Medulla oblongata (tissue), 1 donor: ENCODE data around the gene SLCO3A1.

Experiments
- DNase-seq: peaks from one replicate; pipeline ENCODE4 v3.0.0-alpha.2; 2015; ENCODE audit errors: extremely low spot score

SLCO3A1 gene

GRCh38 chr15:91853511-91853947 lies at the start of gene SLCO3A1:
Gene SLCO3A1, plus strand, starts transcription at chr15:91853708.
- peak; percentile 60 for DNase-seq

GRCh38 chr15:91807122-91807521 lies 46.4 kb upstream of the SLCO3A1 start:
- no peak for DNase-seq

GRCh38 chr15:91813924-91814323 lies 39.6 kb upstream of the SLCO3A1 start:
- DNase-seq: no peak

GRCh38 chr15:91816942-91817341 lies 36.6 kb upstream of the SLCO3A1 start:
- no peak for DNase-seq

- DNase-seq: no peak
Observed at GRCh38 chr15:91821458-91821857, 32.0 kb upstream of the SLCO3A1 start.

- peak; percentile 70 for DNase-seq
Observed at GRCh38 chr15:91824256-91824655, 29.3 kb upstream of the SLCO3A1 start.

DNA sequence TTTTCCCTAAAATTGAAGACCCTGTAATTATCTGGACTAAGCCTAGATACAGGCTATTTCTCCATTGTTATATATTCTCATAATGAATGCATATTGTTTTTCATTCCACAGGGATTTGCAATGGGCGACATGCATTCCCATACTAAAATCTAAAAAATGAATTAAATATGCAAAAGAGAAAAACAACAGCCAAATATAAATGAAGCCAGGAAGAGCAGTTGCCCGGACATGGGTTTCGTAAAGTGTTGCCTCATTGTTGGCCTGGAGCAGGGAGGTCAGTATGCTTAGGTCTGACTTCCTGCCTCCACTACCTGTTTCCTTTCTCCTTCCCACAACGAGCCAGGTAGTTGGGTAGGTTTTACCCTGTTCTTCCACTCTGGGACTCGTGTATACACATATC lies 27.1 kb upstream of the SLCO3A1 start:
- no peak for DNase-seq

DNA sequence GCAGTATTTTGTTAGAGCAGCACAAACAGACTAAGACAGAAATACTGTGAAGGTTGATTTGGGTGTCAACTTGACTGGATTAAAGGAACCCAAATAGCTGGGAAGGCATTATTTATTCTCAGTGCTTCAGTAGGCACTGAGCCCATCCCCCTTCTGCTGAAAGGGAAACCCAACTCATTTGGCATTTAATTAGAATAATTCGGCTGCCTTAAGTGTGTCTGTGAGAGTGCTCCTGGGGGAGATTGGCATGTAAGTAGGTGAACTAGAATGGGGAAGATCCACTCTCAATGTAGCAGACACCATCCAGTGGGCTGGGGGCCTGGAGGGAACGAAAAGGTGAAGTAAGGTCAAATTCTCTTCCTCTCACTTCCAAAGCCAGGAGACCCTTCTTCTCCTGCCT lies 20.5 kb upstream of the SLCO3A1 start:
- DNase-seq: no peak

GRCh38 chr15:91839867-91840266 lies 13.6 kb upstream of the SLCO3A1 start:
- DNase-seq: no peak

DNA sequence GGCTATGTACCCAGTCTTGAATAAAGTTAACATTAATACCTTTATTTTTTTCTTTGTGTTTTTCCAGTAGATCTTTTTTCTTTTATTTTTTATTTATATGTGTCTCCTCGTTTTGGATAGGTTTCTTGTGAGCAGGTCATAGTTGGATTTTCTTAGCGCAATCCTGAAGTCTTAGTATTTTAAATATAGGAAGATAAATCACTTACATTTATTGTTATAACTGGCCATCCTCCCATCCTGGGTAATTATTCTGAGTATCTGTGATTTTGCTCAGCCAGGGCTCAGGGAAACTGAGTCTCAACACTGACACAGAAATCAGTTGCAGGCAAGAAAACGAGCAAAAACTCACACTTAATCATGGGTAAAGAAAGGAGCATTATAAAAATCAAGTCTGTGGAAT lies 11.6 kb upstream of the SLCO3A1 start:
- no peak for DNase-seq

GRCh38 chr15:91844341-91844740 lies 9.2 kb upstream of the SLCO3A1 start:
- no peak for DNase-seq

GRCh38 chr15:91844928-91845327 lies 8.6 kb upstream of the SLCO3A1 start:
- no peak for DNase-seq

GRCh38 chr15:91845720-91846119 lies 7.8 kb upstream of the SLCO3A1 start:
- DNase-seq: peak; percentile 35

GRCh38 chr15:91849180-91849579 lies 4.3 kb upstream of the SLCO3A1 start:
- peak; percentile 79 for DNase-seq

DNA sequence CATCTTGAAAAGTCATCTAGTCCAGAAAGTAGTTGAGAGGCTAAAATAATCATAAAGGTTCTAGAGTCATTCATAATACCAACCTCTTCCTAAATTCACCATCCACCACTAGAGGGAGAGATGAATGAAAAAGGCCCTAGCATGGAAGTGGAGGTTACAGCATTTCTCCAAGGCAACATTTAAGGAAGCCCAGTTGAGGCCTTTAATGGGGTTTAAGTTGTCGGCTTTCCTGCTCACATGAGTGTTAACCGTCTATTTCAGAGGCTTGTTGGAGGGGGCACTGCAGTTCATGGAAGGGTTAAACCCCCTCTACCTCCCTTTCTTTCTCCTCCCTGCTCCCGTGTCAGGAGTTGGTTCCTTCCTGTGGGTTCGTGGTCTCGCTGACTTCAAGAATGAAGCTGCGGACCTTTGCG lies 3.8 kb upstream of the SLCO3A1 start:
- DNase-seq: peak; percentile 79

GRCh38 chr15:91852741-91853510 lies 582 bp upstream of the SLCO3A1 start:
- peak; percentile 90 for DNase-seq

GRCh38 chr15:91853948-91854638 lies 585 bp downstream of the SLCO3A1 start:
- DNase-seq: peak; percentile 36

- no peak for DNase-seq
Observed at GRCh38 chr15:91854639-91854990, 1.1 kb downstream of the SLCO3A1 start.

- DNase-seq: peak; percentile 35
Observed at GRCh38 chr15:91855241-91855640, 1.7 kb downstream of the SLCO3A1 start.

GRCh38 chr15:91855684-91856489 lies 2.4 kb downstream of the SLCO3A1 start:
- no peak for DNase-seq

GRCh38 chr15:91857224-91857585 lies 3.7 kb downstream of the SLCO3A1 start:
- DNase-seq: no peak

DNA sequence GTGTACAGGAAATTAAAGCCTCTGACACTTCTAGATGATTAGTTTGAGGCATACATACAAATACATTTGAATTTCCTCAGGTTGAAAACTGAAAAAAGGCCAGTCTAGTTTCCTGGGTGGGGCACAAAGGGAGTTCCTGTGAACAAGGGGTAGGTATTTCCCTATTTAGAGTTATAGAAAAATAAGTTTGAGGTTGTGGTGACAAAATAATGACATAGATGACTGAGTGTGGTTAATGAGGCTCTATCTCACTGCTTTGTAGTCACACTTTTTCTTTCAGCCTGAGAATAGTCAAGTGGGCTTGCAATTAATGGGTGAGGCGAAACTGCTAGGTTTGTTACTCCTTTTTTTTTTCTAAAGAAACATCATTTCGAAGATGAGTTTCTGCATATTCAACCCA lies 4.3 kb downstream of the SLCO3A1 start:
- DNase-seq: no peak

DNA sequence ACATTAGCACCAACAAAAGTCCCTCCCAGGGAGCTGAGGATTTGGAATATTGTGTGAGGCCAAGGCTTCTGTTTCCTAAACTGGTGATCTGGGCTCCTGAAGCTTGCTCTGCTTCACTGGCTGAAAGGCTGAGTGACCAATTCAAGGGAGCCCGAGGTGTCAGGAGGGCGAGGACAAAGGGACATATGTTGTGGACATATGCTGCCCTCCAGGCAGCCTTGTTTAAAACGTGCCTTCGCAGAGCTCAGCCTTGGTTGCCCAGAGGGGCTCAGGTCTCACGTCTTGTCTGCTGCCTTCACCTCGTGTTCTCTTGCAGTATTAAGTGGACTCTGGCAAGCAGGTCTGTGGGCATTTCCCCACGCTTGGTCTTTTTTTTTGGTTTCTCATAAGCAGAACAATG lies 7.0 kb downstream of the SLCO3A1 start:
- DNase-seq: no peak
